DMS 273 (cell line): ENCODE results near the gene PUM2.

Experiments used
- DNase-seq: peaks from one replicate; lab custom pipeline; 2025; ENCODE audit not compliant: unreplicated experiment; lab: John Stamatoyannopoulos, UW

PUM2 gene

DNA sequence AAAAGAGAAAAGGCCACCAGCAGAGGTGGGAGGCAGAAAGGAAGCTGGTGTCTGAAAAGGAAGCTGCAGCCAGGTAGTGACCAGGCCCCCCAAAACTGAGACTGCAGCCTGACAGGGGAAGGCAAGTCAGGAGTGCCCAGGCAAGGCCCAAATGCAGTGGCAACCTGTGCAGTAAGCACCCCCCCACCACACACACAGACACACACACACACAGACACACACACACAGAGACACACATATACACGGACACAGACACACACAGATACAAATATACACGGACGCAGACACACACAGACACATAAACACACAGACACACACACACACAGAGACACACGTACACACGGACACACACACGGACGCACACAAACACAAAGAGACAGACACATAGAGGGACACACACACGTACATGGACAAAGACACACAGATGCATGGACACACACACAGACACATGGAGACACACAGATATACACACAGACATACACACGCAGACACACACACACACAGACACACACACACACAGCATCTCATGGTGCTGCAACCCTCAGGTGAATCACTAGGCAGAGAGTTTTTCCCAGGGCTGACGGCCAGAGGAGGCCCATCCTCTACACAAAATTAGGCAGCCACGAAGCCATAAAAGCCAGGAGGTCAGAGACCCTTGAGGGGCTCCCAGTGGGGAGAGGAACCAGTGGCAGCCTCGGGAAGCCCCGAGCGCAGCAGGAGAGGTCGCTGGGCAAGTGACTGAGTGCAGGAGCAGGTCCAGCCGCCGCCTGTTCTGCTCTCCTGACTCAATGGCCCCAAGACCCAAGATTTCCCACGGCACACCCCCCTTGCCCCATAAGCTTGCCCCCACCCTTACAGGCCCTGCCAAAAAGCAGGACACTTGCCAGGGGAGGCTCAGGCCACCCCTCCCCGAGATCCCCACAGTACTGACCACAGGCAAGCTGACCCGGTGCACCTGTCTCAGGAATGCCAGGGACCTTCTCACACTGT, 132.0 kb downstream of the PUM2 start:
- no peak for DNase-seq

- DNase-seq: no peak
Measured at GRCh38 chr2:20217041-20217970, 133.3 kb downstream of the PUM2 start.

DNA sequence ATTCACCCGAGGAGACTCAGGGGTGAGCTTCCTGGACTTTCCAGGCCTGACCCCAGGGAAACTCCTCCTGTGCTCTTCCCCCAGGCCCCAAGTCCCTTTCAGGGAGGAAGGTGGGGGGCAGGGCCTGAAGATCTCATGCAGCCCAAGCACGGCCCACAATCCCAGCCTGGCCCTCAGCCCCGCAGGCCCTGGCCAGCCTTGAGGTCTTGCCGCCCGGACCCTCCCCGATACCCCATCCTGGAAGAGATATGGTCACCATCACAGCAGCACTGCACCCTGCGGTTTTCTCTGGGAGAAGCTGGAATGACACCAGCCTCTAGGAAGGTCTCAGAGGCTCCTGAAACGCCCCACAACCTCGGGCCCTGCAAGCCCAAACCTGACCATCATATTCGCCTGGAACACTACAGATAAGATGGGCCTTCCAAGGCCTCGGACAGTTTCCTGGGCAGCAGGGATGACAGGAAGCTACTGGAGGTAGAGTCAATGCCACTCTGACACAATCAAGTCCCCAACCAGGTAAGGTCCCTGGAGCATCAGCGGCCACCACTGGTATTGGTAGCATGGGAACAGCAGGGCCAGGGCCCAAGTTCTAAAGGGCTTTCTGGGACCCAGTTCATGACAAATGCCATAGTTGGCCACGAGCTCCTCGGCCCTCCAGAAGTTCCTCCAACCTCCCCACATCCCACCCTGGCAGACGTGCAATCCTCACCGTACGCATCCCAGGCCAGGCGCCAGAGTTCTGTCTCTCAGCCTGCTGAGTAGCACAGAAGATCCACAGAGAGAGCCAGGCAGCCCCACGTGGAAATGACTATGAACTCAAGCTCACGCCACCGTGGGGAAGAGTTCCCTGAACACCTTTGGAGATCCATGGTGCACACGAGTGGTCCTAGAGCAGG, 134.3 kb downstream of the PUM2 start:
- DNase-seq: no peak

DNA sequence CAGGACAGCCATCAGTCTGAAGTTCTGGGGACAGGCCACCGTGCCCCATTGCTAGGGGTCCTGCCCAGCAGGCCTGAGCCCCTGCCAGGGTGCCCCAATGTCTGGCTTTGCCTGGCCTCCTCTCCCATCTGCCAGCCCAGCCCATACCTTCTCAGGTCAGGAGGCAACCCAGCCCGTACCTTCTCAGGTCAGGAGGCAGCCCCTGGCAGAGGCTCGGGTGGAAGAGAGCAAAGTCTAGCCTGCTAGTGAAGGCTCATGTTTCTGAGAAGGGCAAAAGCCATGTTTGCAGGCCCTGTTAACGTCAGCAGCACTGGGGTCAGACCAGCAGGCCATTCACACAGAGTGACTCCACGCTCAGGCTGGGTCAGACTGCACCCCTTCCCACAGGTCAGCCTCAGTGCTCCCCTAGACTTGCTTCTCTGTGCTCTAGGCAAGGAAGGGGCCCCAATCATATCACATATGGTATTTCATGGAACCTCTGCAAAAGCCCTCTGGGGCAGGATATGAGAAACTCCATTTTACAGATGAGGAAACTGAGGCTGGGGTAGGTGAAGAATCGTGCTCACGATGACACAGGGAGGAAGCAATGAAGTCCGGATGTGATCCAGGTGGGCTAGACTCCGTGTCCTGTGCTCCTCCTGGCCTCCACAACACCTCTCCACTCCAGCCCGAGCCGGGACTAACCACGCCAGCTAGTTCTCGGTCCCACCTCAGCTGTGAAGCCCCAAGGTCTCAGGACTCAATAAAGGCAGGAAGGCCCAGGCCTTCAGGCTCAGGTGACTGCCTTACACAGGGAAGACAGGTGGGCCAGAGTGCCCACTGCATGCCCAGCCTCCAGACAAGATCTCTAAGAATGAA, 135.2 kb downstream of the PUM2 start:
- DNase-seq: no peak

DNA sequence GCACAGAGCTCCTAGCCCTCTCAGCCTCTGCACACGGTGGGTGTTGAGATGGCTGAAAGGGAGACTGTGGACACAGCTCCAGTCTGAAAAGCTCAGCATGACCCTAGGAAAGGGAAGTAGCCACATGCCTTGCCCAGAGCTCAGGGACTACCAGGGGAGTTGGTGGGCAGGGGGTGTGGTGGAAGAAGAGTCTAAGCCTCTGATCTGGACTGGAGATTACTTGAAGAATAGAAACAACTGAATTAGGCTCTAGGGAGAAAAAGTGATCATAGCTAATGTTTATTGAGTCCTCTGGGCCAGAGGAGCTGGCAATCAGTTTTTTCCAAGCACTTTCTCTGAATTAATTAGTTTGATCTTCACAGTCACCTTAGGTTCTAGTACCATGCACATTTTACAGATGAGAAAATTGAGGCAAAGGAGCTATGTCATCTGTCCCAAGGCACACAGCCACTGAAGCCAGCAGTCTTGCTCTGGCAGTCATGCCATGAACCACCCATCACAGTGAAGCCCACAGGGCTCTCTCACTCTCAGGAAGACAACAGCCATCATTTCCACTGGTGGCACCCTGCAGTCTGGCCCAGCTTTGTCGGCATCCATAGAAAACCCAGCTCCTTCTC, 136.0 kb downstream of the PUM2 start:
- no peak for DNase-seq

DNA sequence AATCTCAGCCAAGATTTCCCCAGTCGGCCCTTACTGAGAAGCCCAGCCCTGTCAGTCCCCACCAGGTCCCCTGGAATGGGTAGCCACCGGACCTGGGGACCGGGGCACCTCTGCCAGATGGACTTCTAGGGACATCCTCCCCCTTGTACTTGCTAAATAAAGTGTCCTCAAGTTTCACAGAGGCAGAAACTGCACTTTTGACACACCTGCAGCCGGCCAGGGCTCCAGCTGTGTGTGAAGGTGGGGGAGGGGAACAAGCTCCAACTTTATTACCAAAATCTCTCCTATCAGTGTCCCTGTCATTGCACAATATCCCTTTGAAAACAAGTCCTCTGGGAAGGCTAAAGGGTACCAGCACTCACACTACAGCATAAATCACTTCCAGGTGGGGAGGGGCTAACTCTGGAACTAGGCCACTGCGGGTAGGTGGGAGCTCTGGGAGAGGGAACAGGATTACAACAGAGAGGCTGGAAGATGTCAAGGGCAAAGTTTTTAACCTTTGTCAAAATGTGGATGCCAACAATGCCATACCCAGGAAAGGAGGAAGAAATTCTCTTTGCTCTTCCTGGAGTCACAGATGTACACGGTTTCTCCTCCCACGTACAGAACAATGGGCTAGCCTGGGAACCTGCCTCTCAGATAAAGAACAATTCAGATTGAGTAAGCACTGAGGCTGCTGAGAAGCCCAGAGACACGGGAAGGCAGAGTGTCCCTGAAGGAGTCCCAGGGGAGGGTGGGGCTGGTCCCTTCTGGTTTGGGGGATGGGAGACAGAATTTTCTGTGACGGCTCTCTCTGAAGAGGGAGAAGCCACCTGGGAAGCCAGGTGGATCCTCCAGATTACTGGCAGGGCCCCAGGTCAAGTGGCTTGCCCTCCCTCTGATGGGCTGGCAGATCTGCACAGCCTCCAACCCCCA, 136.7 kb downstream of the PUM2 start:
- DNase-seq: no peak

DNA sequence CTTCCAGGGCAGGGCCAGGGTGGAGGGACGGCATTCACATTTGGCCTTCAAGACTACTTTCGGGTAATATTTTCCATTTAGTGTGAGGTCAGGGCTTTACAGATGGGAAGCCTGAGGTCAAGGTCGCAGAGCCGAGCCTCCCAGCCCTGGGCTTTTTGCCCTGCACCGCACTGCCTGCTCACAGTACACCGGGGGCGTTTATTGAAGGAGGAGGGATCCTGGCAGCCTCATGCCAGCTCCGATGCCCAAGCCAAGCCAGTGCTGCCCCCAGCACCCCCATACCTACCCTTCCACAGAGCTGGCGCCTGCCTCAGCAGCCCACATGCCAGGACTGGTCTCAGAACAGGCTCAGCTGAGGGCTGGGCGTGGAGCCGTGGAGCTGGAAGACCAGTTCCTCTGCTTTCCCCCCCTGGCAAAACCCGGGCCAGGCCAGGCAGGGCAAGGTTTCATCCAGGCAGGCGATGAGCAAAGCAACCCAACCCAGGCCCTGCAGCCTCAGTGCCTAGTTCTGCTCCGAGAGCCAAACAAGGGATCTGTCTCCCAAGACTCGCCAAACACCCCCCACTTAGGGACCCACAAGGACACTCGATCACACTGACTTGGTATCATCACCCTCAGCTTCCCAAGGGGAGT, 137.7 kb downstream of the PUM2 start:
- DNase-seq: no peak

DNA sequence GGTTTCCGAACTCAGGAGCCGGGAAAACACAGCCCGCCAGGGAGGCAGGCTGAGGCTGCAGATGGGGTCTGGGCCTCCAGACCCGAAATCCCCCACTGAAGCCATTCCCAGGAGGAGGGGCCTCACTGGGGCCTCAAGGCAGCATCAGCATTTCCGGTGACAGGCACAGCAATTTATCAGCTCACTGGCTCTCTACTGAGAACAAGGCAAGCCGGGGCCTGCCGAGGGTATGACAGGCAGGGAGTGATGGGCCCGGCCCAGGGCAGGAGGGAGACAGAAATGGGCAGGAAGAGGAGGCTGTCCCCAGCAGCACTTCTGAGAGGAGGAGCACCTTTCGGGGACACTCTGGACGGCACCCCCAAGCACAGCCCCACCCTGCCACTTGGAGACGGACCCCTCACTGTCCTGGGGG, 138.2 kb downstream of the PUM2 start:
- peak; percentile 56 for DNase-seq

DNA sequence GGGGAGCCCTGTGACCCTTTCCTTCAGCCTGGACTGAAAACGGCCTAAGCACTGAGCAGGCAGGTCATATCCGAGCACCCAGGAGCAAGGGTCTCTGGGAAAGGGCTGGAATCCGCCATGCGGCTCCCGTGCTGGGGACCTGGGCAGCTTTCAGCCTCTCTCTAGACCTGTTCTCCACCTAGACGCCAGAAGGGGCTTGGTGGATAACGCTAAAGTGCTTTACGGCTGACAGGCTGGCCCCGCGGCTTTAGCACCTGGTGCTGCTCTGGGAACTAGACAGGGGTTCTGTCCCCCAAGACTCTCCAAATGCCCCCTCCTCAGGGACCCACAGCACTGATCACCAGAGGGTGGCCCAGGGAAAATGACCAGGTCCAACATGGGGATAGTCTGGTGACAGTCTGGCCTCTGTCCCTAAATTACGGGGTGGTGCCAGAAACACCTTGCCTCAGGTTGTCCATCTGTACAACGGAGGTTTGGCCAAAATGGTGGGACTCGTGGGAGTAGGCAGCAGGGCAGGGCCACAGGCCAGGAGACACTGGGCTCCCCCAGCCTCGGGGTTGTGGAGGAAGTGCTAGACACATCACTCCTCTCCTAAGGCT, 138.7 kb downstream of the PUM2 start:
- no peak for DNase-seq

GRCh38 chr2:20211420-20211819, 139.2 kb downstream of the PUM2 start:
- DNase-seq: no peak

- DNase-seq: no peak
Measured at GRCh38 chr2:20210462-20210861, 140.2 kb downstream of the PUM2 start.

- no peak for DNase-seq
Measured at GRCh38 chr2:20209373-20210109, 141.1 kb downstream of the PUM2 start.

DNA sequence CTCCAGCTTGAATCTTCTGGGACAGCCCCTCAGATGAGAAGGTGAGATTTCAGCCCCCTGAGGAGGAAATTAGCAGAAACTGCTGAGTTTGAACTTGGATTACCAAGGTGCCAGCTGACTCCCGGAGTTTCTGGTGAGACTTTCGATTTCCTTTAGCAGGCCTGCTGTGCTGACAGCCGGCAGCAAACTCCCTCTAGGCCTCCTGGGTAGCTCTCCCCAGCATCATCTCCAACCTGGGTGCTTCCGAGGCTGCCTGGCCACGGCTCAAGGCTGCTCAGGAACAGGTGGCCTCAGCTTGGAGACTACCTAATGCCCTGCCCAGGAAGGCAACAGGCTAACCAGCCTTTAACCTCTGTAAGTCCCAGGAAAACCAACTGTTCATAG, 142.2 kb downstream of the PUM2 start:
- DNase-seq: no peak

- no peak for DNase-seq
Measured at GRCh38 chr2:20207051-20207450, 143.6 kb downstream of the PUM2 start.

DNA sequence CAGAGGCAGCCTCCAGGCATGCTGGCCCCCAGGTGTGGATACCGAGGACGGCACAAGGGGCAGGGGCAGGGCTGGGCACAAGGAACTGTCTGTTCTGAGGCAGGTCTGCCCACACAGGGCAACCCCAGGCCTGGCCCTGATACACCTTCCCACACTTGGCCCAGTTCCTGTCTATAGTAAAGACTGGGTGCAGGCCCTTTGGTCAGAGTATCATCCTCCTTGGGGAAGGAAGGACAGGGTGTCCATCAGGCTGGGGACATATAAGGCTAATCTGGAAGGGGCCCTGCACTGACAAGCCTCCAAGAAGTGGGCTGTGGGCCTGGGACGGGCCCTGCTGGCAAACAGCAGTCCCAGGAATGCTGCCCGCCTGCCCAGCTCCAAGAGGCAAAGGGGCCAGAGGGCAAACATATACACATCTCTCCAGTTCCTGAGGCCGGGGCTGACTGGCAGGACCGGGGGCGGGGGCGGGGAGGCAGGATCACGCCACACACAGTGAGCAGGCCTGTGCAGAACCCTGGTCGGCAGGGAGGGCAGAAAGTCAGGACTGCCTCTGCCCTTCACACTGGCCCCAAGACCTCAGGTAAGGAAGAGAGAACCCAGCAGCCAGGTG, 144.6 kb downstream of the PUM2 start:
- DNase-seq: no peak

- DNase-seq: no peak
Measured at GRCh38 chr2:20205069-20205468, 145.6 kb downstream of the PUM2 start.
